8988T (cell line): Measurements from ENCODE around the gene AKR1B15.
A peak's percentile ranks its signal among the peaks of the same experiment; 100 is the strongest.
"Not testable (repeated sequence)": the region's sequence is repeated elsewhere in the genome, so short reads cannot be mapped to it uniquely, and the experiment has no call there.

Experiments
- DNase-seq: peaks from one replicate; pipeline ENCODE4 v3.0.0; 2011

AKR1B15 gene

DNA sequence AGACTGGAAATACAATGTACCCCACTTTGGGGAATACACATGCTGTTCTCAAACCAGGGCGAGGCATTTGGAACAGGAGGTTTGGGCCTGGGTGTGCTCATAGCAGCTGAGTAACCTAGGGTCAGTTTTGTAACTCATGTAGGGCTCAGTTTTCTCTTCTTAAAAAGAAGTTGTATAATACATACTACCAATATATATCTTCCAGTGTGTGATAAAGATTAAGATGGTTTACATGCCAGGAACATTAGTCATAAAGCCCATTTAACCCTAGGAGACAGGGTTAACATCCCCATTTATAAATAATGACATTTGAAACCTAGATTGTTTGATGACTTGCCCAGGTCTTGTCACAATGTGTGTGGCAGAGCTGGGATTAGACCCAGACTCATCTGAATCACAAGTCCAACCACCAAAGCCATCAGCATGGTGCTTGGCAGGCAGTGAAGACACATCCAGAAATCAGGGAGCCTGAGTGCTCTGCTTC lies 15.6 kb upstream of the AKR1B15 start:
- no peak for DNase-seq

GRCh38 chr7:134534633-134535032 lies 14.3 kb upstream of the AKR1B15 start:
- no peak for DNase-seq

DNA sequence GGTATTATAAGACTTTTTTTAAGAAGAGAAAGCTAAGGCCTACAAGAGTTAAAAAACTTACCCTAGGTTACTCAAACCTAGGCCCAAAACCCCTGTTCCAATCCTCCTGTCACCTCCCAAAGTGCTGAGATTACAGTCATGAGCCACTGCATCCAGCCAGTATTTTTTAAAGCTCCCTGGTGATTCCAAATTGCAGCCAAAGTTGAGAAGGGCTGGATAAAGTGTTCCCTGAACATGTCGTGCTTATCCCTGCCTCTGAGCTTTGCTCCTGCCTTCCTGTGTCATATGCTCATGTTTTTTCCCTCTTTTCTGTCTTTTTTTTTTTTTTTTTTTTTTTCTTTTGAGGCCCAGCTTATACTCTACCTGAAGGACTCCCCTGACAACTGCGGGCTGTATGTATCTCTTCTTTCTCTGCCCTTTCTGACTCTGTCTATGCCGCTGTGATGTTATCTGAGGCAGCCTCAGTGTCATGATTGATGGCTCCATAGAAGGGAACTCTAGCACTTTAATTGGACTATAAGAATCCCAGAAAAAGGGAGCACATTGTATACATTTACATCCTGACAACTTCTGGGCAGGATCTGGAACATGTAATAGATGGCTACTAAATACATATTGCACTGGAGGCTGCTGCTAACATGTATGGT lies 13.5 kb upstream of the AKR1B15 start:
- no peak for DNase-seq

DNA sequence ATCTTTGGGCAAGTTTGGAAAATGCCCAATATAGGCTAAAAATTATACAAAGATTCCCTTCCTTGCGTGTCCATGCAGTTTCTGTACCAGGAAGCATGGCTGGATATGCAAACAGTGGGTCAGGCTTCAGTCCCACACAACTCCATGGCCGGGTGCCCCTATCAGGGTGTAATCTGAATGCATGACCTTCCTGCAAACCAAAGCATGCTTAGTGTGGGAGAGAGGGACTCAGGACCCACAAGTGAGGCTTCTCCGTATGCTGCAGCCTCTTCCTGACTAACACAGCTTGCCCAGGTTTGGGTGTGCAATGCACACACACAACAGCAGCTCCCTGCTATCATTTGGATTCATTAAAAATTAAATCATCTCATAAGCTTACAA lies 13.0 kb upstream of the AKR1B15 start:
- no peak for DNase-seq

- not testable (repeated sequence) for DNase-seq
Observed at GRCh38 chr7:134536558-134536957, 12.4 kb upstream of the AKR1B15 start.

- DNase-seq, result not testable (repeated sequence)
Observed at GRCh38 chr7:134537273-134537781, 11.6 kb upstream of the AKR1B15 start.

- DNase-seq, result no peak
Observed at GRCh38 chr7:134539380-134540004, 9.4 kb upstream of the AKR1B15 start.

- DNase-seq, result not testable (repeated sequence)
Observed at GRCh38 chr7:134541501-134542194, 7.3 kb upstream of the AKR1B15 start.

GRCh38 chr7:134542195-134542771 lies 6.6 kb upstream of the AKR1B15 start:
- no peak for DNase-seq

- DNase-seq, result no peak
Observed at GRCh38 chr7:134545380-134545779, 3.5 kb upstream of the AKR1B15 start.

DNA sequence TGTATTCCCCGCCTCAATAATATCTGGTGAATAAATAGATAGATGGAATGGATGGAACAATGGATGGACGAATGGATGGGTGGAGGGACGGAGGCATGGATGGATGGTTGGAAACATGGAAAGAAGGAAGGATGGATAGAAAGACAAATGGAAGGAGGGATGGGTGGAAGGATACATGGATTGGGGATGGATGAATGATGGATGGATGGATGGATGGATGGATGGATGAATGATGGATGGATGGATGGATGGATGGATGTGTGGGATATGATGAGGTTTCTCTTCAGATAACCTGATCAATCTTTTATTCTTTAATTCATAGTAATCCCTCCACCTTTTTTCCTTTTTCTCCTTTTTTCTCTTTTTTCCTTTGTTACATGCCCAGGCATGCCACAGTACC lies 3.0 kb upstream of the AKR1B15 start:
- no peak for DNase-seq

- DNase-seq, result no peak
Observed at GRCh38 chr7:134546955-134547354, 2.0 kb upstream of the AKR1B15 start.

- peak; percentile 33 for DNase-seq
Observed at GRCh38 chr7:134547397-134548054, 1.4 kb upstream of the AKR1B15 start.

- no peak for DNase-seq
Observed at GRCh38 chr7:134549366-134549765, 456 bp downstream of the AKR1B15 start.

- peak; percentile 28 for DNase-seq
Observed at GRCh38 chr7:134552105-134552504, 3.2 kb downstream of the AKR1B15 start.

GRCh38 chr7:134553976-134554375 lies 5.1 kb downstream of the AKR1B15 start:
- DNase-seq, result no peak

DNA sequence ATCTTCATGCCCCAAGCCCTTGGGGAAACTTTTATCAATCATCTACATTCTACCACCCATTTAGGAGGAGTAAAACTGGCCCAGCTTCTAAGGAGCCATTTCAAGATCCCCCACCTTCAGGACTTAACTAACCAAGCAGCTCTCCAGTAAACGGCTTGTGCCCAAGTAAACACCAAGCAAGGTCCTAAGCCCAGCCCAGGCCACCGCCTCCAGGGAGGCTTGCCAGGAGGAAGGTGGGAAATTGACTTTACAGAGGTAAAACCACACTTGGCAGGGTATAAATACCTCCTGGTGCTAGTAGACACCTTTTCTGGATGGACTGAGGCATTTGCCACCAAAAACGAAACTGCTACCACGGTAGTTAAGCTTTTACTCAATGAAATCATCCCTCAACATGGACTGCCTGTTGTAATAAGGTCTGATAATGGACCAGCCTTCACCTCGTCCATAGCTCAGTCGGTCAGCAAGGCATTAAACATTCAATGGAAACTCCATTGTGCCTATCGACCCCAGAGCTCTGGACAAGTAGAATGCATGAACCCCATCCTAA lies 5.6 kb downstream of the AKR1B15 start:
- no peak for DNase-seq

- no peak for DNase-seq
Observed at GRCh38 chr7:134557391-134557790, 8.5 kb downstream of the AKR1B15 start.

DNA sequence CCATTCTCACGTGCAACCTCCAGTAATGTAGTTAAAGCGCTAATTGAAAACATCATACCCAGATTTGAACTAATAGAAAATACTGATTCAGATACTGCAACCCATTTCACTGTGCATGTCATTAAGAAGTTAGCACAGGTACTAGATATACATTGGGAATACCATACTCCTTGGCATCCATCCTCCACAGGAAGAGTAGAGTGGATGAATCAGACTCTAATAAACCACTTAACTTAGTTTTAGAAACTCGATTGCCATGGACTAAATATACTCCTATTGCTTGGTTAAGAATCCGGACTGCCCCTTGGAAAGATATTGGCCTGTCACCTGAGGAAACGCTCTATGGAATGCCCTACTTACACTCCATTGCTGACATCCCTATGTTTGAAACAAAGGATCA lies 9.5 kb downstream of the AKR1B15 start:
- DNase-seq, result no peak

GRCh38 chr7:134561616-134562015 lies 12.7 kb downstream of the AKR1B15 start:
- DNase-seq, result not testable (repeated sequence)

- no peak for DNase-seq
Observed at GRCh38 chr7:134562136-134562535, 13.2 kb downstream of the AKR1B15 start.

DNA sequence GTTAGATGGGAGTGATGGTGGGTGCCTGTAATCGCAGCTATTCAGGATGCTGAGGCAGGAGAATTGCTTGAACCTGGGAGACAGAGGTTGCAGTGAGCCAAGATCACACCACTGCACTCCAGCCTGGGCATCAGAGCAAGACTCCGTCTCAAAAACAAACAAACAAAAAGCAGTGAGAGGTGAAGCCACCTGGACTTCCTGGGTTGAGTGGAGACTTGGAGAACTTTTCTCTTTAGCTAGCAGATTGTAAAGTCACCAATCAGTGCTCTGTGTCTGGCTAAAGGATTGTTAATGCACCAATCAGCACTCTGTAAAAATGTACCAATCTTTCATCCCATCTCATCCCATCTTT lies 14.5 kb downstream of the AKR1B15 start:
- DNase-seq, result not testable (repeated sequence)

- DNase-seq, result no peak
Observed at GRCh38 chr7:134565643-134566136, 16.8 kb downstream of the AKR1B15 start.
